ENCODE results near the gene AGRP.

The AGRP gene, protein sequence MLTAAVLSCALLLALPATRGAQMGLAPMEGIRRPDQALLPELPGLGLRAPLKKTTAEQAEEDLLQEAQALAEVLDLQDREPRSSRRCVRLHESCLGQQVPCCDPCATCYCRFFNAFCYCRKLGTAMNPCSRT

DNA sequence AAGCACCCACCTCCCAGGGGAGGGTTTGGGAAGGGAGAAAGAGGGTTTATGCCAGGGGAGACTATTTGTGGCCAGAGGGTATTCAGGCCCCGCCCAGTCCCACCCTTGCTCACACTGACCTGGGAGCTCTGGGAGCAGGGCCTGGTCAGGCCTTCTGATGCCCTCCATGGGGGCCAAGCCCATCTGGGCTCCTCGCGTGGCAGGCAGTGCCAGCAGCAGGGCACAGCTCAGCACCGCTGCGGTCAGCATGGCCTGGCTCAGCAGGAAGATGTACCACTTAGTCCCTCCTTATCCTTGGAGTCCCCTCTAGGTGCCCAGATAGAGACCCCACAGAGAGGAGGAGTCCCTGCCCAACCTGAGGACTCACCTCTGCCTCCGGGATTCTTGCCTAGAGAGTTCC, at the start of gene AGRP:
Gene AGRP (minus strand): TSS at position 398 of the 400 bp plus-strand sequence. CDS start 149 bp downstream, at position 249.
- Histone ChIP-seq H3K27me3 (ENCODE audit: control insufficient read depth, insufficient read depth, low read length) (no peaks in the 10 kb centered on the region), H3K4me1 (peaks cover 19% of the 10 kb centered on the region), H3K9ac (no peak within 1 kb of the TSS), H3K27ac (no peak within 1 kb of the TSS), H3K36me3 (ENCODE audit: control insufficient read depth, insufficient read depth, low read length) (no peaks in the 10 kb centered on the region), H3K4me3 (ENCODE audit: low read depth, low read length) (peak within 1 kb of the TSS; percentile 92), H2AFZ (no peak within 1 kb of the TSS), H3K9me3 (ENCODE audit: control insufficient read depth, low read length) (no peaks in the 10 kb centered on the region), H3K79me2 (peaks cover 30% of the 10 kb centered on the region), H3K4me2 (ENCODE audit: low read length) (peak within 1 kb of the TSS; percentile 97)
- TF ChIP-seq, protein P1, sequence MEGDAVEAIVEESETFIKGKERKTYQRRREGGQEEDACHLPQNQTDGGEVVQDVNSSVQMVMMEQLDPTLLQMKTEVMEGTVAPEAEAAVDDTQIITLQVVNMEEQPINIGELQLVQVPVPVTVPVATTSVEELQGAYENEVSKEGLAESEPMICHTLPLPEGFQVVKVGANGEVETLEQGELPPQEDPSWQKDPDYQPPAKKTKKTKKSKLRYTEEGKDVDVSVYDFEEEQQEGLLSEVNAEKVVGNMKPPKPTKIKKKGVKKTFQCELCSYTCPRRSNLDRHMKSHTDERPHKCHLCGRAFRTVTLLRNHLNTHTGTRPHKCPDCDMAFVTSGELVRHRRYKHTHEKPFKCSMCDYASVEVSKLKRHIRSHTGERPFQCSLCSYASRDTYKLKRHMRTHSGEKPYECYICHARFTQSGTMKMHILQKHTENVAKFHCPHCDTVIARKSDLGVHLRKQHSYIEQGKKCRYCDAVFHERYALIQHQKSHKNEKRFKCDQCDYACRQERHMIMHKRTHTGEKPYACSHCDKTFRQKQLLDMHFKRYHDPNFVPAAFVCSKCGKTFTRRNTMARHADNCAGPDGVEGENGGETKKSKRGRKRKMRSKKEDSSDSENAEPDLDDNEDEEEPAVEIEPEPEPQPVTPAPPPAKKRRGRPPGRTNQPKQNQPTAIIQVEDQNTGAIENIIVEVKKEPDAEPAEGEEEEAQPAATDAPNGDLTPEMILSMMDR (IDR thresholded peaks at IDR 0.05) = no peak

DNA sequence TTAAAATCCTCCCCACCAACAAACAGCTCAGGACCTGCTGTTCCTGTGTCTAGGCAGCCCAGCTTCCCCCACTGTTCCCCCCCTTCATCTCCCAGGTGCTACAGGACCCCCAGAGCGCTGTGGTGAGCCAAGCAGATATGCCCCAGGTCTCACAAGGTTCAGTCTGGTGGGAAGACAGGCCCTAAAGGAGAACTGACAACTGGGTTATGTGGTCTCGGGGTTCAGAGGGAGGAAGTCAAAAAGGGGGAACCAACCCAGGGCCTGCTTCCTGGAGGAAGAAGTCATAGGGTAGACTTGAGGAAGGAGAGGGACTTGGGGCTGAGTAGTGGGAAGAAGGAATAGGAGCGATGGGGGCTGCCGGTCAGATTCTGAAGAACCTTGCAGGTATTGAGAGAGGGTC, 47.9 kb upstream of the AGRP start:
- Histone ChIP-seq H3K9ac (no peak overlapping the region), H3K4me1 (peaks cover 12% of the 10 kb centered on the region), H3K36me3 (ENCODE audit: control insufficient read depth, insufficient read depth, low read length) (no peaks in the 10 kb centered on the region), H3K27ac (peak overlapping the region; percentile 13), H3K27me3 (ENCODE audit: control insufficient read depth, insufficient read depth, low read length) (no peaks in the 10 kb centered on the region), H3K4me3 (ENCODE audit: low read depth, low read length) (no peak overlapping the region), H3K79me2 (peaks cover 37% of the 10 kb centered on the region), H2AFZ (no peak overlapping the region), H3K4me2 (ENCODE audit: low read length) (no peak overlapping the region), H3K9me3 (ENCODE audit: control insufficient read depth, low read length) (no peaks in the 10 kb centered on the region)
- TF ChIP-seq, protein P1 (IDR thresholded peaks at IDR 0.05) = no peak

DNA sequence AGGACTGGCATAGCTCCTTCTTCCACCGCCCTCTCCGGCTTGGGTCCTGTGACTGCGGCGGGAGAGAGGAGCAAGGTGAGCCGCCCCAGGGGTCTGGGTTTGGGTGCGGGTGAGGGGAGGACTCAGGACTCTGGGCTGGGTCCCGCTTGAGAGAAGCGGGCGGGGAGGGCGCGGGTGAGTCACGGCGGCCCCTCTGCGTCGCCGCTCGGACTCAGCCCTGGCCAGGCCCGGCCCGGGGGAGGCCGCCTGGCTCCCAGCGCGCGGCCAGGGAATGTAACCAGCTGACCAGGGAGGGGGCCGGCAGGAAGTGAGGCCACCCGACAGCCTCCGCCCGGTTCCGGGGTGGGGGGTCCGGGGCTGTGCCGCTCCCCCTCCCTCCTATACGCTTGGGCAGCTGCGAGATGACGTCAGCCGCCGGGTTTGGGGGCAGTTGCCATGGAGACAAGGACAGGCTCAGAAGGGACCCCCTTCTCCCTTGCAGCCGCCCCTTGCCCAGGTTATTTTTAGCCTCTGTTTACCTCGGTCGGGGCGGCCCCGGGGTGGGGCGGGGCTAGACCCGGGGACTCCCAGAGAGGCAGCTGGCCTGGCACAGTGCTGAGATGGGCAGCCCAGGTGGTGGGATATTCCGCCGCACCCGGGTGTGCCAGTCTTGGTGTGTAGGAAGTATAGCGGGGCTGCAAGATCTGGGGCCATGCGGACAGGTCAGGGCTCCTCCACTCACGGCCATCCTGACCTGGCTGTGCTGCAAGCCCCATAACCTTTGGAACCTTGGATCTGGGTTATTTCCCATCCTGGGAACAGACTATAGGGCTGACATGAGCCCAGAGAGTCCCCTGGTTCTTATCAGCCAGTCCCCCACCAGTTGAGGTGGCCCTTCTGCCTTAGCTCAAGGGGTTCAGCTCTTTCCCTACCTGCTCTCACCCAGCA, 46.9 kb upstream of the AGRP start:
- TF ChIP-seq, protein P1 (IDR thresholded peaks at IDR 0.05) = no peak
- Histone ChIP-seq H3K9ac (peak overlapping the region; percentile 33), H3K27ac (peak overlapping the region; percentile 54), H3K4me2 (ENCODE audit: low read length) (peak overlapping the region; percentile 98), H3K9me3 (ENCODE audit: control insufficient read depth, low read length) (no peaks in the 10 kb centered on the region), H3K27me3 (ENCODE audit: control insufficient read depth, insufficient read depth, low read length) (no peaks in the 10 kb centered on the region), H3K4me3 (ENCODE audit: low read depth, low read length) (peak overlapping the region; percentile 76), H3K79me2 (peaks cover 37% of the 10 kb centered on the region), H3K36me3 (ENCODE audit: control insufficient read depth, insufficient read depth, low read length) (no peaks in the 10 kb centered on the region), H2AFZ (peak overlapping the region; percentile 82), H3K4me1 (peaks cover 12% of the 10 kb centered on the region)

DNA sequence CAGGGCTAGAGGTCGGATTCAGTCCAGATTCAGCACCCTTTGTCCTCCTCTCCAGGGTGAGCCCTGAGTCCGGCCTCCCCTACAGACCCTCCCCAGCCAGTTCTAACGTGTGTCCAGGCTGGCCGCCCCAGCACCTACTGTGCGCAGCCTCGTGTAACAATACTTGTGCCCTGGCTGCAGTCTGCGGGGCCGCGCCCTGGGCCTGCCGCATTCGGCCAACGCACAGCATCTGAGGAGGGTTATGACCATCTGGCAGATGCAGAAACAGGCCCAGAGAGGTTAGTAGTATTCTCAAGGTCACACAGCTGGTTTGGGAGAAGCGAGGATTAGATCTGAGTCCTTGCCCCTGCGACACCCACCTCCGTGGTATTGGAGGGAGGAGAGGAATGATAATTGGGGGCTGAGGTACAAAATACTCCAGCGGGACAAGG, 46.2 kb upstream of the AGRP start:
- H3K27ac ChIP-seq = peak overlapping the region; percentile 54
- TF ChIP-seq, protein P1 (IDR thresholded peaks at IDR 0.05) = no peak
- H3K36me3 ChIP-seq (ENCODE audit: control insufficient read depth, insufficient read depth, low read length) = no peaks in the 10 kb centered on the region
- H3K27me3 ChIP-seq (ENCODE audit: control insufficient read depth, insufficient read depth, low read length) = no peaks in the 10 kb centered on the region
- peak overlapping the region; percentile 82 for H2AFZ ChIP-seq
- H3K9me3 ChIP-seq (ENCODE audit: control insufficient read depth, low read length) = no peaks in the 10 kb centered on the region
- H3K9ac ChIP-seq = peak overlapping the region; percentile 79
- H3K4me1 ChIP-seq = peaks cover 12% of the 10 kb centered on the region
- H3K79me2 ChIP-seq = peaks cover 37% of the 10 kb centered on the region
- H3K4me3 ChIP-seq (ENCODE audit: low read depth, low read length) = peak overlapping the region; percentile 76
- H3K4me2 ChIP-seq (ENCODE audit: low read length) = peak overlapping the region; percentile 98

Data from parathyroid adenoma (tissue), 2 donors.